DND-41 (cell line): Measurements from ENCODE around the gene TFCP2L1.

Experiments used
- ATAC-seq: fragments of 200-7000 bp; cut with Tn5 transposase; 3 replicates; pipeline ENCODE4 v1.9.1; 2021; ENCODE audit warnings: low read depth; ENCODE audit not compliant: insufficient read depth
- DNase-seq: peaks from one replicate; pipeline ENCODE4 v3.0.0-alpha.2; 2020
- H2AFZ ChIP-seq: 2 replicates; pipeline ENCODE4 v1.6.0; 2012; ENCODE audit warnings: low read depth, low read length
- H3K27ac ChIP-seq: 2 replicates; pipeline ENCODE4 v1.5.1; 2012; ENCODE audit warnings: low read length, inconsistent platforms
- H3K27me3 ChIP-seq: fragments of 200-600 bp; sonication (generic); 2 replicates; pipeline ENCODE4 v1.6.0; 2012; ENCODE audit warnings: low read length, mild to moderate bottlenecking, inconsistent platforms; ENCODE audit not compliant: insufficient read depth, poor library complexity
- H3K36me3 ChIP-seq: 2 replicates; pipeline ENCODE4 v1.5.1; 2012; ENCODE audit warnings: low read length, inconsistent platforms; ENCODE audit not compliant: insufficient read depth
- H3K4me1 ChIP-seq: 2 replicates; pipeline ENCODE4 v1.5.1; 2012; ENCODE audit warnings: mild to moderate bottlenecking, low read length; ENCODE audit not compliant: insufficient read depth
- H3K4me2 ChIP-seq: 2 replicates; pipeline ENCODE4 v1.6.0; 2012; ENCODE audit warnings: mild to moderate bottlenecking, moderate library complexity, low read length, inconsistent platforms; ENCODE audit not compliant: insufficient read depth
- H3K4me3 ChIP-seq, 2 experiments: fragments of 200-600 bp in 1 of 2; shearing (Covaris generic) in 1 of 2; 2 replicates each; pipeline ENCODE4 v1.5.1; 2012 to 2016; ENCODE audit warnings: inconsistent platforms in 2 of 2, low read length in 2 of 2, mild to moderate bottlenecking in 2 of 2, low read depth in 1 of 2, moderate library complexity in 1 of 2
- H3K79me2 ChIP-seq: 2 replicates; pipeline ENCODE4 v1.6.0; 2012; ENCODE audit warnings: low read length, inconsistent platforms; ENCODE audit not compliant: insufficient read depth
- H3K9ac ChIP-seq: 2 replicates; pipeline ENCODE4 v1.6.0; 2012; ENCODE audit warnings: low read depth, mild to moderate bottlenecking, inconsistent platforms, low read length, moderate library complexity
- H3K9me3 ChIP-seq: 2 replicates; pipeline ENCODE4 v1.5.1; 2012; ENCODE audit warnings: low read length, moderate library complexity, mild to moderate bottlenecking, inconsistent platforms; ENCODE audit not compliant: insufficient read depth, severe bottlenecking
- H4K20me1 ChIP-seq: 2 replicates; pipeline ENCODE4 v1.6.0; 2012; ENCODE audit warnings: low read length; ENCODE audit not compliant: insufficient read depth
- CTCF ChIP-seq: IDR thresholded peaks from 2 replicates; pipeline ENCODE4 v1.5.1; 2012; ENCODE audit warnings: borderline replicate concordance, low read length, moderate library complexity, mild to moderate bottlenecking; ENCODE audit not compliant: poor library complexity, severe bottlenecking; ENCODE audit errors: extremely low read depth
- EZH2 ChIP-seq: IDR thresholded peaks from 3 replicates; pipeline ENCODE4 v1.6.1; 2012; ENCODE audit warnings: borderline replicate concordance, low read depth, mild to moderate bottlenecking, moderate library complexity, low read length, inconsistent platforms; ENCODE audit not compliant: severe bottlenecking

The TFCP2L1 gene

DNA sequence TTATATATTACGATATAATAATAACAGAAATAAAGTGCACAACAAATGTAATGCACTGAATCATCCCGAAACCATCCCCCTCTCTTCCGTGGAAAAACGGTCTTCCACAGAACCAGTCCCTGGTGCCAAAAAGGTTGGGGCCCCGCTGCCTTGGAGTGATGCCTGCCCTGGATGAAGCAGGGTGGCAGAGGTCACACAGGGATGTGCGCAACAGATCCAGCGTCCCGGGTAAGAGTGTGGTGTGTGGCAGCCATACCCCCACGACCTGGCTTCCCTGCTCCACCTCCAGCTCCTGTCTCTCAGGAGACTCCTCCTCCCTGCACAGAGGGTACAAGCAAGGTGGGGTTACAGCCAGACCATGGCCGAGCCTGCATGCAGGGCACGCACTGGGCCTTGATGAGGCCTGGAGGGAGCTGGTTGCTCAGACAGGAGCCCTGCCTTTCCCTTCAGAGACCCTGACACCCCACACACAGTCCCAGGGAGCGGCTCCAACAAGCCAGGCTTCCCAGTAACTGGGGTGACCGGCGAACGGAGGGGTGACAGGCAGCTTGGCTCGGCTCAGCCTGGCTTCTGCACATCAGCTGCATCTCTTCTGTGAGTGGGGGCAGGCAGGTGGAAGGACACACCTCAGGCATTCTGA, 41.1 kb downstream of the TFCP2L1 start:
- DNase-seq = no peak
- Histone ChIP-seq H4K20me1 (no peaks in the 10 kb centered on the region), H3K9me3 (no peaks in the 10 kb centered on the region), H3K79me2 (no peaks in the 10 kb centered on the region), H3K4me3 (no peak overlapping the region), H3K27me3 (no peaks in the 10 kb centered on the region), H3K4me2 (no peak overlapping the region), H2AFZ (no peak overlapping the region), H3K36me3 (no peaks in the 10 kb centered on the region), H3K4me1 (peaks cover 3% of the 10 kb centered on the region; the same call in 1 of the 2 replicates), H3K27ac (no peak overlapping the region), H3K9ac (no peak overlapping the region)
- ATAC-seq = no peak
- TF ChIP-seq EZH2 (no peak), CTCF (no peak)

DNA sequence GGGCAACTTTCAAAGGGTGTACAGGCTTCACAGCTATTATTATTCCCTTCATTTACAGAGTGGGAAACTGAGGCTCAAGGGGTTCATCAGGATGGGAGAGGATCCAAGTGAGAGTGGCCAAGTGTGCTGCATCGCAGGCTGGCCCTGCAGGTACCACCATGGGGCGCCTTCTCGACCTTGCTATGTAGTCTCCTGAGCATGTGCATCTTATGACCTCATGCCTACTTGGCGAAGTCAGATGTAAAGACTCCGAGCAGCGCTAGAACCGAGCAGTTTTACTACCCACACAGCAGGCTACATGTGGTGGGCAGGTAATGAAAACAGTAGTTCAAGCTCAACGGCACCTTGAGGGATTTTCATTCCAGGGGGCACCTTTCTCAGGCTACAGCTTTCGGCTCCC, 42.0 kb downstream of the TFCP2L1 start:
- ATAC-seq (no peak), DNase-seq (no peak)
- H2AFZ ChIP-seq = no peak overlapping the region
- no peaks in the 10 kb centered on the region for H4K20me1 ChIP-seq
- H3K27ac ChIP-seq = no peak overlapping the region
- H3K36me3 ChIP-seq = no peaks in the 10 kb centered on the region
- no peaks in the 10 kb centered on the region for H3K79me2 ChIP-seq
- TF ChIP-seq CTCF (no peak), EZH2 (no peak)
- H3K4me3 ChIP-seq = no peak overlapping the region
- no peak overlapping the region for H3K4me2 ChIP-seq
- H3K27me3 ChIP-seq = peaks cover 5% of the 10 kb centered on the region
- no peak overlapping the region for H3K9ac ChIP-seq
- peaks cover 3% of the 10 kb centered on the region; the same call in 1 of the 2 replicates for H3K4me1 ChIP-seq
- H3K9me3 ChIP-seq = no peaks in the 10 kb centered on the region

DNA sequence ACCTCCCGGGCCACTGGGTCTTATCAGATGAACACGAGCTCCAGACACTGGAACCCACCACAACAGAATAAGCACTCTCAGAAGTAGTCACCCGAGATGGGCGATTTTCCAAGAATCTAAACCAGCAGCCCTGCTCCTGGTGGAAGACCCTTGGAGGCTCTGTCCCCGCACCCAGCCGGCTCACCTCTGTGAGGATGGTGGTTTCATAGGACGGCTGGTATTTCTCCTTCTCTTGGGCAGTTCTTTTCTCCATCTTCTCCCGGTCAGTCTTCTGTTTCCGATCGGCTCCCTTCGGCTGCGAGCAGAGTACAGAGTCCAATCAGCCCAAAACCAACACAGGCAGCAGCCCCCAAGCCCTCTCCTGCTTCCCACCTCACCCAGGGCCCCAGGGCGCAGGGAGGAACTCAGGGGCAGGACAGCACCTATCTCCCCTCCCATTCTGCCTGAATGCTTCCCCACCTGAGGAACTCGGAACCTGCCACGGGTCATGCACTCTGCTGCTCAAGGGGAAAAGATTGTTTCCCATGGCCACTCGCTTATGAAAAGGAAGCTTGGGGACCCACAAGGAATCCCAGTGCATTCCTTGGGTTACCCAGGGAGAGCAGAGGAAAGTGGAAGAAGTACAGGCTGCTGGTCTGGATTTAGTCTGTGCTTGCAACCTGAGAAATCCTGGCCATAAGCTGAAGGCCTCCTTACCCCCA, 42.7 kb downstream of the TFCP2L1 start:
- DNase-seq (no peak), ATAC-seq (no peak)
- Histone ChIP-seq H3K9me3 (no peaks in the 10 kb centered on the region), H3K9ac (no peak overlapping the region), H3K4me3 (no peak overlapping the region), H3K27me3 (peaks cover 5% of the 10 kb centered on the region), H3K36me3 (no peaks in the 10 kb centered on the region), H3K79me2 (no peaks in the 10 kb centered on the region), H3K4me1 (no peaks in the 10 kb centered on the region), H3K4me2 (no peak overlapping the region), H3K27ac (no peak overlapping the region), H4K20me1 (no peaks in the 10 kb centered on the region), H2AFZ (no peak overlapping the region)
- no peak for TF ChIP-seq EZH2
- no peak for TF ChIP-seq CTCF
